Measurements from ENCODE around the gene SP3.

- TF ChIP-seq CTCF (conservative IDR thresholded peaks at IDR 0.05 in 1 of 2, IDR thresholded peaks at IDR 0.05 in 1 of 2; ENCODE audit: extremely low read depth in 1 of 2, insufficient read depth in 1 of 2, low read depth in 1 of 2, low read length in 2 of 2) (no peak), EZH2 (IDR thresholded peaks at IDR 0.05; ENCODE audit: borderline replicate concordance, low read length) (no peak)
Measured at GRCh38 chr2:173979751-173980351, 14.7 kb upstream of the SP3 start.

All from mammary epithelial cell (primary cell).